Calu3 (cell line): ENCODE data around the gene PRSS27. TPM values are rescaled to one million over a fixed set of nuclear protein-coding genes. Genes with fewer than 3 reads are reported as not detected.

Experiments used
- BruUV-seq: library from RNA; stranded (reverse); fragments of 400-500 nt; replicated peaks from 2 replicates; lab custom pipeline; 2021; lab: Mats Ljungman, UMichigan
- CTCF ChIA-PET: fragments of 300-600 bp; sonication (Branson Sonifier 250); formaldehyde crosslinking; loops from one replicate; lab custom pipeline; 2022; ENCODE audit warnings: antibody characterized with exemption; lab: Charles Lee
- DNase-seq: peaks from one replicate; pipeline ENCODE4 v3.0.0; 2022
- H3K27ac Mint-ChIP-seq: one replicate; pipeline ENCODE4 v1.8.0; 2022; ENCODE audit warnings: mixed read lengths; ENCODE audit not compliant: unreplicated experiment
- H3K27me3 Mint-ChIP-seq: one replicate; pipeline ENCODE4 v1.8.0; 2022; ENCODE audit warnings: mixed read lengths; ENCODE audit not compliant: unreplicated experiment
- H3K36me3 Mint-ChIP-seq: one replicate; pipeline ENCODE4 v1.8.0; 2022; ENCODE audit warnings: mild to moderate bottlenecking, moderate library complexity, mixed read lengths; ENCODE audit not compliant: insufficient read depth, unreplicated experiment
- H3K4me1 Mint-ChIP-seq: one replicate; pipeline ENCODE4 v1.8.0; 2022; ENCODE audit warnings: mild to moderate bottlenecking, low read depth, mixed read lengths; ENCODE audit not compliant: unreplicated experiment
- H3K4me3 Mint-ChIP-seq: one replicate; pipeline ENCODE4 v1.8.0; 2022; ENCODE audit warnings: mild to moderate bottlenecking, low read depth, moderate library complexity, mixed read lengths; ENCODE audit not compliant: unreplicated experiment
- H3K9me3 Mint-ChIP-seq: one replicate; pipeline ENCODE4 v1.8.0; 2022; ENCODE audit warnings: low read depth, mixed read lengths; ENCODE audit not compliant: unreplicated experiment
- intact Hi-C: fragments of 100-400 bp; cut with micrococcal nuclease; formaldehyde crosslinking; loops from one replicate; pipeline ENCODE4 v1.10.0; 2022; ENCODE audit not compliant: unreplicated experiment
- total RNA-seq: library from RNA; stranded (reverse); gene quantifications from 2 replicates; pipeline ENCODE4 v1.2.3, GENCODE V29; 2022
- TF ChIP-seq, protein P1 (sequence below): fragments of 200-600 bp; IDR thresholded peaks from one replicate; pipeline ENCODE4 v1.8.0; 2022; ENCODE audit warnings: antibody characterized with exemption; ENCODE audit not compliant: unreplicated experiment

Gene PRSS27
- total RNA-seq, 1 experiment from 2014 or later: 2.4 TPM

DNA sequence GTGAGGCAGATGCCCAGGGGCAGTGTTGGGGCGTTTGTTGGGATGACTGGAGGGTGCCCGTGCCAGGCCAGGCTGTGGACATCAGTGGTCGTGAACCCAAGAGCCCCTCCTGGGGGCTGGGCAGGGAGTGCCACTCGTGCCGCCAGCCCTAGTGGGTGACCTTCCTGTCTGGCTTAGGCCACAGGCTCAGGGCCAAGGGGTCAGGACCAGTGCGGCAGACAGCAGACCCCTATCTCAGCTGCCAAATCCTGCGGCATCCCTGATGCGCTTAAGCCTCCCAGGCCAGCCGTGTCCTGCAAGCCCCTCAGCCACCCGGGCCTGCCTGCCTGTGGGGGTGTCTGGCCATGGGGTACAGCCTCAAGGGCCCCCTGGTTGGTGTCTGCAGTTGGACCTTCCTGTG, 14.7 kb downstream of the PRSS27 start:
- CTCF ChIA-PET: no interaction called here
- peaks cover 42% of the 10 kb centered on the region for H3K36me3 Mint-ChIP-seq
- H3K4me1 Mint-ChIP-seq: no peaks in the 10 kb centered on the region
- no peak overlapping the region for H3K4me3 Mint-ChIP-seq
- DNase-seq: no peak
- H3K27me3 Mint-ChIP-seq: no peaks in the 10 kb centered on the region
- H3K9me3 Mint-ChIP-seq: no peaks in the 10 kb centered on the region
- intact Hi-C loops: no loop called here
- TF ChIP-seq, protein P1, sequence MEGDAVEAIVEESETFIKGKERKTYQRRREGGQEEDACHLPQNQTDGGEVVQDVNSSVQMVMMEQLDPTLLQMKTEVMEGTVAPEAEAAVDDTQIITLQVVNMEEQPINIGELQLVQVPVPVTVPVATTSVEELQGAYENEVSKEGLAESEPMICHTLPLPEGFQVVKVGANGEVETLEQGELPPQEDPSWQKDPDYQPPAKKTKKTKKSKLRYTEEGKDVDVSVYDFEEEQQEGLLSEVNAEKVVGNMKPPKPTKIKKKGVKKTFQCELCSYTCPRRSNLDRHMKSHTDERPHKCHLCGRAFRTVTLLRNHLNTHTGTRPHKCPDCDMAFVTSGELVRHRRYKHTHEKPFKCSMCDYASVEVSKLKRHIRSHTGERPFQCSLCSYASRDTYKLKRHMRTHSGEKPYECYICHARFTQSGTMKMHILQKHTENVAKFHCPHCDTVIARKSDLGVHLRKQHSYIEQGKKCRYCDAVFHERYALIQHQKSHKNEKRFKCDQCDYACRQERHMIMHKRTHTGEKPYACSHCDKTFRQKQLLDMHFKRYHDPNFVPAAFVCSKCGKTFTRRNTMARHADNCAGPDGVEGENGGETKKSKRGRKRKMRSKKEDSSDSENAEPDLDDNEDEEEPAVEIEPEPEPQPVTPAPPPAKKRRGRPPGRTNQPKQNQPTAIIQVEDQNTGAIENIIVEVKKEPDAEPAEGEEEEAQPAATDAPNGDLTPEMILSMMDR: no peak
- no TSS peak for BruUV-seq
- no peak overlapping the region for H3K27ac Mint-ChIP-seq

DNA sequence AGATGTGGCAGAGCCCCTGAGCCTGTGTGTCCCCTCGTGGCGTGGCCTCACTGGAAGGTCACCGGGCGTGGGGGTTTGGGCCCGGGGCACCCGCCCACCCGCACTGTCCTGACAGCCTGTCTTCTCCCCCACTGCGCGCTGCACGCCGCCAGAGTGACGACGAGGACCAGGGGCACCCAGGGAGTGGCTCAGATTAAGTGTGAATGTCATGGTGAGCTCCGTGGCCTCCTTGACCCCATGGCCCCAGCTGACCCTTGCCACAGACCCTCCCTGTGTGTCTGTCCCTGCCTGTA, 15.1 kb downstream of the PRSS27 start:
- no peak for DNase-seq
- intact Hi-C loops: no loop called here
- BruUV-seq: no TSS peak
- Mint-ChIP-seq H3K27me3 (no peaks in the 10 kb centered on the region), H3K27ac (no peak overlapping the region), H3K9me3 (no peaks in the 10 kb centered on the region), H3K36me3 (peaks cover 39% of the 10 kb centered on the region), H3K4me1 (no peaks in the 10 kb centered on the region), H3K4me3 (no peak overlapping the region)
- CTCF ChIA-PET: no interaction called here
- TF ChIP-seq, protein P1: no peak

DNA sequence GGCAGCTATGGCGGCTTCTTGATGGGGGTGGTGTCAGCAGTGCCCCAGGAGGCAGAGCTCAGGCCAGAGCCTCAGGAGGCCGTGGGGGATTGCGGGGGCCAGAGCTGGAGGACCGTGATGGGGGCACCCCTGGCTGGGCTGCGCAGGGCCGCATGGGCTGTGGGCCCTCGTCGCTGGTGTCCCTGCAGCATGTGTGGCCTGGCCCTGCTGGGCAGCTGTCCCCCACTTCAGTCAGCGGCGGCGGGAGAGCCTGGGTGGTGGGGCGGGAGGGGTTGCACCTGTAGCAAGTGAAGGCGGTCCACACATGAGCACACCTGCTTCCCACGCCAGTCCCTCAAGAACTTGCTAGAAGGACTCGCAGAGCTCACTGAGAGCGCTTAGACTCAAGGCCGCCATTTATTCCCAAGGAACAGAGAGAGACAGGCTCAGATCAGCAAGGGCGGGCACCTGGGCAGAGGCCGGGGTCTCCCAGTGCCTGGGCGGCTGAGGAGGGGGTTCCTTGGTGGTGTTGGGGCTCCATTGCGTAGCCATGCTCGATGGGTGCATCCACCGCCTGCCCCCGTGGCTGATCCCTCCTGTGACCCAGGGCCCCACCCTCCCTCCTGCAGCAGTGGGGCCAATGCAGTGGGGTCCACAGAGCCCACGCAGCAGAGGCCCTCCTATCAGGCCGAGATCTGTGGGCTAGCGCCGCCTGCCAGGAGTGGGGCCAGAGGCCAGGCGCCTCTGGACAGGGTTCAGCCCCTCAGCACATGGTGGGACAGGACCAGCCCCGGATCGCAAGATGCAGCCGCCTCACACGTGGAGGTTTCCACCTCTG, 15.7 kb downstream of the PRSS27 start:
- no TSS peak for BruUV-seq
- Mint-ChIP-seq H3K27me3 (no peaks in the 10 kb centered on the region), H3K4me3 (no peak overlapping the region), H3K4me1 (no peaks in the 10 kb centered on the region), H3K27ac (no peak overlapping the region), H3K9me3 (no peaks in the 10 kb centered on the region), H3K36me3 (peaks cover 38% of the 10 kb centered on the region)
- TF ChIP-seq, protein P1: no peak
- intact Hi-C loops: no loop called here
- DNase-seq: no peak
- CTCF ChIA-PET: no interaction called here

DNA sequence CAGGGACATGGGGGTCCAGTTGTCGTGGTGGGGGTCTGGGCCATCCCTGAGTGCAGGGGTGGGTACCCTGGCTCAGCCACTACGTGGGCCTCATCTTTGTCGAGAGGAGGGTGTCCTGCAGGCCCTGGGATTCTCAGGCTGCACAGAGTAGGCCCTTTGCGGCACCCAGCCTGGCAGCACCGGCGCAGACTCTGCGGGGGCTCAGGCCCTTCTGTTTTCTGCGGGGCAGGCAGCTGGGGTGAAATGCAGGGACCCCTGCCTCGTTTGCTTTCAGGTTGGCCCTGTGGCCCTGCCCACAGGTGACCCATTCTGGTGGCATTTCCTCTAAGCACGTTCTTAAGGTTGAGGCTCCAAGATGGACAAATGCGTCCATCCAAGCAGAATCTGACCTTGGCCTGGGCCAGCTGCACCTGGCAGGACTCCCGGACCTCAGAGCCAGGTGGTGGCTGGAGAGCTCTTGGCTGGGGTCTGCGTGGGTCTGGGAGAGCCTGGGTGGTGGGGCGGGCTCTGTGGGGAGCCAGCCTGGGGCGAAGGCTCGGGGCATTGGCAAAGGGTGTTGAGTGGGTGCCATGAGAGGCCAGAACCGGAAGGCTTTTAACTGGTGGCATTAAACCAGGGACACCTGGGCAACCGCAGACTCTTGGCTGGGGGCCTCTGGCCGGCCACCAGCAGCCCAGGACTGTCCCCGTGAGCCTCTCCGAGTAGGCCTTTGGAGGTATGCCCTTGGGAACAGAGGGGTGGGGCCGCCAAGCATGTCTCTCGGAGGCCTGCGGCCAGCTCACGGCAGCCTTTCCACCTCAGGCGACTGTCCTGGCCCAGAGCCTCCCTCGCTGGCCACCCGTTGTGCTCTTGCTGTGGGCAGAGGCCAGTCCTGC, 16.9 kb downstream of the PRSS27 start:
- Mint-ChIP-seq H3K4me1 (no peaks in the 10 kb centered on the region), H3K36me3 (peaks cover 35% of the 10 kb centered on the region), H3K27ac (no peak overlapping the region), H3K4me3 (no peak overlapping the region), H3K9me3 (no peaks in the 10 kb centered on the region), H3K27me3 (no peaks in the 10 kb centered on the region)
- CTCF ChIA-PET: no interaction called here
- TF ChIP-seq, protein P1: no peak
- no TSS peak for BruUV-seq
- no peak for DNase-seq
- intact Hi-C loops: no loop called here
